GM21423 (cell line): ENCODE results near the gene ELL2.

ENCODE experiments used
- ATAC-seq: cut with Tn5 transposase; IDR thresholded peaks from one replicate; pipeline ENCODE4 v1.9.1; 2021; ENCODE audit warnings: mild to moderate bottlenecking, moderate library complexity; ENCODE audit not compliant: unreplicated experiment

ELL2 gene

GRCh38 chr5:95961617-95962474 is at the start of gene ELL2:
Gene ELL2 (minus strand): TSS chr5:95961851. CDS start chr5:95961721, 130 bp downstream.
- ATAC-seq = peak; percentile 88

- no peak for ATAC-seq
Observed at GRCh38 chr5:96008987-96009647, 47.5 kb upstream of the ELL2 start.

- no peak for ATAC-seq
Observed at GRCh38 chr5:96008487-96008886, 46.8 kb upstream of the ELL2 start.

GRCh38 chr5:96007051-96007450 is 45.4 kb upstream of the ELL2 start:
- no peak for ATAC-seq

GRCh38 chr5:96006291-96006690 is 44.6 kb upstream of the ELL2 start:
- ATAC-seq = no peak

- ATAC-seq = no peak
Observed at GRCh38 chr5:96004754-96005153, 43.1 kb upstream of the ELL2 start.

GRCh38 chr5:96004087-96004486 is 42.4 kb upstream of the ELL2 start:
- no peak for ATAC-seq

GRCh38 chr5:96001262-96001661 is 39.6 kb upstream of the ELL2 start:
- ATAC-seq = no peak

- ATAC-seq = no peak
Observed at GRCh38 chr5:96000308-96000707, 38.7 kb upstream of the ELL2 start.

GRCh38 chr5:95996904-95997723 is 35.5 kb upstream of the ELL2 start:
- ATAC-seq = no peak

GRCh38 chr5:95995962-95996489 is 34.4 kb upstream of the ELL2 start:
- ATAC-seq = no peak

- ATAC-seq = no peak
Observed at GRCh38 chr5:95993776-95994175, 32.1 kb upstream of the ELL2 start.

GRCh38 chr5:95993266-95993665 is 31.6 kb upstream of the ELL2 start:
- no peak for ATAC-seq

GRCh38 chr5:95989283-95990048 is 27.8 kb upstream of the ELL2 start:
- ATAC-seq = no peak

GRCh38 chr5:95988877-95989276 is 27.2 kb upstream of the ELL2 start:
- ATAC-seq = no peak

- ATAC-seq = no peak
Observed at GRCh38 chr5:95988094-95988493, 26.4 kb upstream of the ELL2 start.

GRCh38 chr5:95986937-95987520 is 25.4 kb upstream of the ELL2 start:
- ATAC-seq = no peak

GRCh38 chr5:95986001-95986400 is 24.4 kb upstream of the ELL2 start:
- ATAC-seq = no peak

GRCh38 chr5:95985249-95985648 is 23.6 kb upstream of the ELL2 start:
- no peak for ATAC-seq

- no peak for ATAC-seq
Observed at GRCh38 chr5:95984287-95984938, 22.8 kb upstream of the ELL2 start.
